ENCODE data around the gene ADAMTS15.
"Not testable (repeated sequence)": the region's sequence is repeated elsewhere in the genome, so short reads cannot be mapped to it uniquely, and the experiment has no call there.

The ADAMTS15 gene

GRCh38 chr11:130438401-130439159, 9.9 kb upstream of the ADAMTS15 start:
- not testable (repeated sequence) for DNase-seq

GRCh38 chr11:130439160-130439519, 9.3 kb upstream of the ADAMTS15 start:
- DNase-seq: no peak

GRCh38 chr11:130439876-130440275, 8.6 kb upstream of the ADAMTS15 start:
- DNase-seq: no peak

- no peak for DNase-seq
Measured at GRCh38 chr11:130441719-130442118, 6.7 kb upstream of the ADAMTS15 start.

GRCh38 chr11:130442737-130443136, 5.7 kb upstream of the ADAMTS15 start:
- DNase-seq: no peak

- no peak for DNase-seq
Measured at GRCh38 chr11:130445788-130446187, 2.7 kb upstream of the ADAMTS15 start.

- no peak for DNase-seq
Measured at GRCh38 chr11:130448039-130448415, 418 bp upstream of the ADAMTS15 start.

- DNase-seq: no peak
Measured at GRCh38 chr11:130449310-130449990, 1.0 kb downstream of the ADAMTS15 start.

GRCh38 chr11:130449996-130450769, 1.7 kb downstream of the ADAMTS15 start:
- DNase-seq: no peak

- no peak for DNase-seq
Measured at GRCh38 chr11:130451231-130452019, 3.0 kb downstream of the ADAMTS15 start.

- no peak for DNase-seq
Measured at GRCh38 chr11:130452176-130452575, 3.7 kb downstream of the ADAMTS15 start.

GRCh38 chr11:130452940-130453339, 4.5 kb downstream of the ADAMTS15 start:
- DNase-seq: no peak

GRCh38 chr11:130454491-130455252, 6.2 kb downstream of the ADAMTS15 start:
- no peak for DNase-seq

GRCh38 chr11:130455483-130456127, 7.2 kb downstream of the ADAMTS15 start:
- no peak for DNase-seq

GRCh38 chr11:130456286-130456685, 7.8 kb downstream of the ADAMTS15 start:
- DNase-seq: no peak

GRCh38 chr11:130457623-130458409, 9.4 kb downstream of the ADAMTS15 start:
- DNase-seq: no peak

GRCh38 chr11:130458410-130458729, 9.9 kb downstream of the ADAMTS15 start:
- DNase-seq: no peak

GRCh38 chr11:130459521-130459920, 11.1 kb downstream of the ADAMTS15 start:
- DNase-seq: no peak

- DNase-seq: no peak
Measured at GRCh38 chr11:130462101-130462885, 13.8 kb downstream of the ADAMTS15 start.

GRCh38 chr11:130462931-130463330, 14.5 kb downstream of the ADAMTS15 start:
- no peak for DNase-seq
